Measurements from ENCODE around the gene C1R.

- TF ChIP-seq CTCF (IDR thresholded peaks at IDR 0.05) (peak; percentile 64 to 88 (median 78)), POLR2A (IDR thresholded peaks at IDR 0.05) (peak in 2 of 4 donors; percentile 57 to 67), EP300 (IDR thresholded peaks at IDR 0.05) (peak; percentile 81 to 96 (median 90))
Measured at GRCh38 chr12:7060353-7060954, 31.8 kb downstream of the C1R start, which contains the start of gene C1S.

All from upper lobe of left lung (tissue), 4 donors.